Measurements from ENCODE around the gene ARSI.

Gene ARSI

DNA sequence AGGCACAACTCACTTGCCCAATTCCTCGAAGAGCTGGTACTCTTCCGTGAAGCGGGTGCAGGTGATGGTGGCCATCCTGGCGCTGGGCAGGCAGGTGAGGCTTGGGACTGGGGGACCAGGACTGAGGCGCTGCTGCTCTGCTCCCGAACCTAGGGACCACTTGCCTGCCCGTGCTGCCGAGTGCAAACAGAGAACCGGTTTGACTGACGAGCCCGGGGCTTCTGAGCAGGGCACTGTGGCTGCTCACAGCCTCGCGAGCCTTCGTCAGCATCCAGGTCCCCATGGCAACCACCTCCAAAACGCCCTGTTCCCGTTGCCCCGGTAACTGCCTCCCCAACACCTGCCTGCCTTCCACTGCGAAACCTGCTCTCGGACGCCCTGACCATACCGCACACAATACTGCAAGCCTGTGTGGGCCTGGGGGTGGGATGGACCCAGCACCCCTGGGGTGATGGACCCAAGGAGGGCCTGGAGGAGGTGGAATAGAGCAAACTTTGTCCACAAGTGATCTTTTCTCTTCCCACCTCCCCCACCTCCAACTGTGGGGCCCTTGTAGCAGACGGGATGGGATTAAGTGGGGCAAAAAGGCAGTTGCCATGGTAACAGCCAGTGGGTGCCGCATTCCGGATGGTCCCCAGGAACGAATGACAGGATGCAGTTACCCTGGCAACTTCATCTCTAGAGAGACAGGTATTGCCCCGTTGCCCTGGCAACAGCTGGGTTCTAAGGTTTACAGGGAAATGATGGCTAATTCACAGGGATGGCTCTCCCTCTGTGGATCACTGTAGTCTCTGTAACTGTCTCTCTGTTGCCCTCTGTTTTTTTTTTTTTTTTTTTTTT, 12.9 kb downstream of the ARSI start, which contains the start of gene CAMK2A:
Gene CAMK2A, minus strand, starts transcription at position 223 of the 840 bp plus-strand sequence. Its CDS starts 148 bp downstream, at position 75.
- no peak for FAIRE-seq

DNA sequence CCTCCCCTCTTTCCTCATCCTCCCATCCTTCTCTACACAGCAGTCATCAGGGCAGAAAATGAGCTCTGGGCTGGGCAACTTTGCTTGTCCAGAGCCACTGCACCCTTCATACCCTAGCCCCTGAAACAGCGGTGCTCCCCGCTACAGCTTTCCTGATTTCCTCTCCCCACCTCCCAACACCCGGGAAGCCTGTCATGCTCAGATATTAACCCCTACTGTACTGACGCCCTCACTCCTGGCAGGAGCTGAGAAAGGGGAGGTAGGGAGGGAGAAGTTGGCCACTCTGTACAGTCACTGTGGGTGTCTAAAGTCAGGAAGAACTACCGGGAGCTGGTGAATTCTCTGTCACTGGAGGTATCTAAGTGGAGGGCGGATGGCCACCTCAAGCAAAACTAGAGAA, 13.9 kb downstream of the ARSI start:
- FAIRE-seq: no peak

DNA sequence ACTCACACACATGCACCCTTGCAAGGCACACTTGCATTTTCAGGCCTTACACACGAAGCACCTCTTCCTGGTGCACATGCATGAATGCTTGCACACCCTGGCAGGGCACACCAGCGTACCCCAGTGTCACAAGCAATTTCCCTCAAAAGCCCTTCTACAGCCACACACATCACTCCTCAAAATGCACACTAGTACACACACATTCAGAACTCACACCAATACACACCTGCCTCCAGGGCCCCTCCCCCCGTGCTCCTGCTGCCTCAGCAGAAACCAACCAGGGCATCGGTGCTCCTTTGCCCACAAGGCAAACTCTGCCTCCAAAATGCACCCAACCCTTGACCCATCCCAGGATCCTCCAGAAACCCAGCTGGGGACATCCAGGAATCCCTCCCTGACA, 14.3 kb downstream of the ARSI start:
- FAIRE-seq: no peak

DNA sequence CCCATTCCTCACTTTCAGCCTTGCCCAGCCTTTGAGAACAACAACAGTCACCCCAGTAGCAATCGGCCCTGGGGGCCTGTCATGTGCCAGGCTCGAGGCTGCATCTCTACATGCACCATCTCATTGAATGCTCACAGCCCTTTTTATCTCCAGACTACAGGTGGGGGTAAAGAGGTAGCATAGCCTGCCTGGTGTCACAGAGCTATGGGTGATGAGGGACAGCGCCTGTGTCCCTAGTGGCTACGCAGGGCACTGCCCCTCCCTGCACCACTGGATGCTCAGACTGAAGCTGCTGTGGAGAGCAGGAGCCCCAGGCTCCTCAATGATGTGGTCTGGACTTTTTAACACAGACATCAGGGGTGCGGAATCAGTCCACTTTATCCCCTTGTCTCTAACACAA, 15.9 kb downstream of the ARSI start:
- FAIRE-seq: no peak

DNA sequence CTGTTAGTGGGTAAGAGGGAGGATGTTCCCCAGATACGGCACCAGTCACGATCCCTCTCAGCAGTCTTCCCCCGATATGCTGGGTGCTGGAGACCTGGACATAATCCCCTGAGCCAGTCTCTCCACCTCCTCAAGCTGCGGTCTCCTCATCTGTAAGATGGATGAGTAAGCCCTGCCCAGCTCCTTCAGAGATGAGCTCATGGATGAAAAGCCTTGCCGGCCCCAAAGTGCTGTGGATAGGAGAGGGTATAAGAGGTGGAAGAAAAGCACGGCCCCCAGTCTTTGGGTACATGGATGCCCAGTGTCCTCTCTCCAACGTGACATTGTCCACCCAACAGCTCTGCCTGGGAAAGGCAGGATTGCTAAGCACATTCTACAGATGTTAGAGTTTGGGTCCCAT, 17.6 kb downstream of the ARSI start:
- no peak for FAIRE-seq

DNA sequence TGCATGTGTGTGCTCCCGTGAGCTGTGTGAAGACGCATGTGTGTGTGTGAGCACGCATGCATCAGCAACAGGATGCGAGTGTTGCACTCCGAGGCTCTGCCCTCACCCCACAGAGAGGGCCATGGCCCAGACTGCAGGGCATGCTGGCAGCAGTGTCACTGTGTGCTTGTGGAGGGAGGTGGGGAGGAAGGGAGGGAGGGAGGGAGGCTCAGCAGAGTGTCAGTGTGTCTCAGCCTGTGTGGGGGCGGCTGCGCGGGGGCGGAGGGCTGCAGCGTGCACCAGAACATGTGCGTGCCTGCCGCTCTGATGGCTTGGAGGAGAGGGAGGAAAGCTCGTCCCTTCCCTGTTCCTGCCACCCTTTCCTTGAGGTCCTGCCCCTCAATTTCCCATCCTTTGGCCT, 18.4 kb downstream of the ARSI start:
- FAIRE-seq: no peak

DNA sequence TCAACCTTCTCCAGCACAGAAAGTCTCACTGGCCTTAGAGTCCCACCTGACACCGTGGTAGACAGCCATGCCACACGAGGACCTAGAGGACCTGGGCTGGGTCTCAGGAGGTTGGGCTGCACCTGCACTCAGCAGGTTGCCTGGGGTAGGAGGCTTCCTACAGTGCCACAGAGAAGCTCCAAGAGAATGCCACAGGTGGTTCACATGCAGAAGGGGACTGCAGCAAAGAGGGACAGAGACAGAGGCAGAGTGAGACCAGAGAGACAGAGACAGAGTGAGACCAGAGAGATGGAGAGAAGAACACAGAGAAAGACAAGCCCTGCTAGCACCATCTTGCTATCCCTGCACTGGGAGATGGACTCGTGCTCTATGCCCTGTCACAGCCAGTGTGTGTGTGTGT, 18.8 kb downstream of the ARSI start:
- FAIRE-seq: no peak

DNA sequence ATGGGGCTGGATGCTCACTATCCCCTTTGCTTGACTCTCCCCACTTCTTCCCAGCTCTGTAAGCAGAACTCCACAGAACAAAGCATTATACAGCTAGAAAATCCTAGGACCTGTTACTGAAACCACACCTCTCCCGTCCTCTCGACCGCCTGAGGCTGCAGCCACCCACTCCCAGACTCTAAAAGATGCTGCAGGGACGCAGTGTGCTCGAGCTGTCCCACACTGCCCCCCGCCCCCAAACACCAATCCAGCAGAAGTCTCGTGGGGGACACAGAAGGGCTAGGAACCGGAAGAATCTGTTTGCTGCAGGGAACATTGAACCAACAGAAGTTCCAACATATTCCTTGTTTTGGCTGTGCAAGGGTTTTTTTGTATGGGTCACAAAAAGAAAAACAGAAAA, 20.7 kb downstream of the ARSI start:
- FAIRE-seq: no peak

DNA sequence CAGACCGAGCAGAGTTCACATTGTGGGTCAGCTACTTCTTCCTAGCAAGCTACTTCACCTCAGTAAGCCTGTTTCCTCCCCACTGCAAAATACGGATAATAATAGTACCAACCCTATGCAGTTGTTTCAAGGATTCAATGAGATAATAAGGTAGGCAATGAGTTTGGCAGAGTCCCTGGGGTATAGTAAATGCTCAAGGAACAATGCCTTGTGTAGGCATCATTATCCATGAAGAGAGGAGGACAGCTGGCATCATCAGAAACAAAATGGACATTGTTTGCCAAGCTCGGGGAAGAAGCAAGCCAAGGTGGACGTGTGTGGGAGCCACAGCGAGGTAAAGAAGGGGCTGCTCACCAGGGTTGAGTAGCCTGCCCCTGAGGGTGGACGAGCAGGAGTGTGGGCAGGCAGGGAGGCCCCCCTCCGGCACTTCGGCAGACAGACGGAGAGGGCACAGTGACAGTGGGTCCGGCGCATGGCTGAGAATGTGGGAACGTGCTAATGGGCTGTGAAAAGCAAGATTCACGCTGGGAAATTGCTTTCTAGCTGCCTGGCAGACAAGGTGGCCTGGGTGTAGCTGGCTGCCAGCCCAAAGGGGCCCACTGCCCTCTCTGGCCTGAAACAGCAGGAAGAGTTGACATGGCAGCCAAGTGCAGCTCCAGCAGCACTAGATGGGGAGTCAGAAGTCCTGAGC, 23.2 kb downstream of the ARSI start:
- FAIRE-seq: no peak

DNA sequence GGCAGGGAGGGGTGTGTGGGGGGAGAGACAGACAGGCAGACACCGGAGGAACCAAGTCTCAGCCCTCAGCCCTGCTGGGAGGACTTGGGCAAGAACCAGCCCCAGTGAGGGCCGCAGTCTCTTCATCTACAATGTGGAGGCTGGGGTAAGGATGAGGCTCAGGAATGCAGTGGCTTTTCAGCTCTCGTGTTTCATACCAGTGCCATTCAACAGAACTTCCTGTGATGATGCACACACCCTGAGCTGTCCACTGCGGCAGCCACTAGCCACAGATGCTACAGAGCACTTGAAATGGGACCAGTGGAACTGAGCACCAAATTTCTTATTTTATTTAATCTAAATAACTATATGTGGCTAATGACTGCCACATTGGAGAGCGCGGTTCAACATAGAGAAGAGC, 23.8 kb downstream of the ARSI start:
- no peak for FAIRE-seq

DNA sequence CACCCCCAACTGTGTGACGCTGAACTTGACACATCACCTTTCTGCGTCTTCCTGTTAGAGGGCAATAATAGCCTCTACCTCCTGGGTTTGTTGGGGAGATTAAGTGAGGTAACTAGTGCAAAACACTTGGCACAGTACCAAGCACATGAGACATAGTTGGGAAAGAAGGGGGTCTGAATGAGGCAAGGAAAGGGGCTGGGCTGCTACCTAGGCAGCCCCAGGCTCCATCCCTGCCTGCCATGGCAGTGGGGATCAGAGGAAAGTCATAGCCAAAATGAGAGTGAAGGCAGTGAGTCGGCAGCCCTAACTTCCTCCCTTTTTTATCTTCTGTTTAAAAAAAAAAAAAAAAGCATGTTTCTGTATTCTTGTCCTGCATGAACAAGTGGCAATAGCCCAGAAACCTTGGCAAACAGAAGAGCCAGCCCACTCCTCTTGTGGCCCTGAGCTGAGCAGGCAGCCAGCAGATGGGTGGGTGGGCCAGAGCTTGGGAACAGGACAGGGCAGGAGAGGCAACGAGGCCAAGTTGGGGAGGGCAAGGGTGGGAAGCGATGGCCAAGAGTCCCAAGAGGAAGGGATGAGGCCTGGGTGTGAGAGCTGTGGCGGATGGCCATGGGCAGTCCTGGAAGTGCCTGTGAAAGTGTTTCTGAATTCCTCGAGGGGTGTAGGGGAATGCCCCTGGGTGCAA, 24.5 kb downstream of the ARSI start:
- no peak for FAIRE-seq

DNA sequence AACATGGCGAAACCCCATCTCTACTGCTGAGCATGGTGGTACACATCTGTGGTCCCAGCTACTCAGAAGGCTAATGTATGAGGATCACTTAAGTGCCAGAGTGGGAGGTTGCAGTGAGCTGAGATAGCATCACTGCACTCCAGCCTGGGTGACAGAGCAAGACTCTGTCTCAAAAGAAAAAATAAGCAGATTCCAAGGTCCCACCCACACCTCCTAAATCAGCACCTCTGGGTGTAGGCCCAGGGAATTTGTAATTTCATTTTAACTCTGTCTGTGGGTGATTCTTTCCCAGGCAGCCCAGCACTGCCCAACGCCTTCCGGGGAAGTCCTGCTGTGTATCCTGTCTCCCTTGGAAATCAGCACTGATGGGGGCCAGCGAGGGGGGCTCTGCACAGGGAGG, 25.7 kb downstream of the ARSI start:
- no peak for FAIRE-seq

DNA sequence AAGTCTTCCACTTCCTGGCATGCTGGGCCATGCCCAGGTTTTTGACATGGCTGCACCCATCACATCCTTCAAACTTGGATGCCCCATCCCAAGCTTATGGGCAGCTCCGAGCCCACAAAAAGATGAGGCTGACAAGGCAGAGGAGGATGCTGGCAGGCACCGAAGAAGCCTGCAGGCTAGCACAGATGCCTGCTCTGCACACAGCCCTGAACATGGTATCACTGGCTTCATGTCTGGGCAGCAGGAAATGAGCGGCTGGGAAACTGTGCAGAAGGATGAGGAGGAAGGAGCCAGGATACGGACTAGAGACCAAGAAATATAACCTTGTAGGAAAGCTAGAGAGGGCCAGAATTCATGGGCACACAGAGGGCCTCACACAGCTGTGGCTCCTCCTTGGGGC, 27.9 kb downstream of the ARSI start:
- FAIRE-seq: no peak

DNA sequence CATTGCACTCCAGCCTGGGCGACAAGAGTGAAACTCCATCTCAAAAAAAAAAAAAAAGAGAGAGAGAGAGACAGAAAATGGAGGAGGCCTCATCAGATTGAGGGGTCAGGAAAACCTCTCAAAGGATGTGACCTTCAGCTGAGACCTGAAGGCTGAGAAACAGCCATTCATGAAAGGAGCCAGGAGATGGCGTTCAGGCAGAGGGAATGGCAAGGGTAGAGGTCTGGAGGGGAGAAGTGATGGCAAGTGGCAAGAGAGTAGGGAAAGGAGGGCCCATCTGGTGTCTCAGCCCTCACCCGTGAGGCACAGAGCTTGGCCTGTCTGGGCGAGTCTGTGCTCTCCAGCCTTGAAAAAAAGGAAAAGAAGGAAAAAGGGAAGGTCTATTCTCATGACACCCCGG, 30.2 kb downstream of the ARSI start:
- no peak for FAIRE-seq

DNA sequence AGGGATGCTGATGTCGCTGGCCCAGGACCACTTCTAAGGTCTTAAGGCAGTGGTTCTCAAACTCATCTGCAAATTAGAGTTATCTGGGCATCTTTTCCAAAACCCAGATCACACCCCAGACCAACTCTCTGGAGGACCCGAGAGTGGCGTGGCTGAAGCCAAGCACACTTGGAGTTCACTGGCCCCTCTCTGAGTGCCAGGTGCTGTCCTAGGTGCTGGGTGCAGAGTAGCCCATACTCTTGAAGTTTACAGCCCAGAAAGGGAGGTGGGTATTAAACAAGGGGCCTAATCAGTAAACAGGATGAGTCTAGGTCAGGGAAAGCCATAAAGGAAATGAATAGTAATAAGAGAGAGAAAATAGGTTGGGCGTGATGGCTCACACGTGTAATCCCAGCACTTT, 30.8 kb downstream of the ARSI start:
- no peak for FAIRE-seq

DNA sequence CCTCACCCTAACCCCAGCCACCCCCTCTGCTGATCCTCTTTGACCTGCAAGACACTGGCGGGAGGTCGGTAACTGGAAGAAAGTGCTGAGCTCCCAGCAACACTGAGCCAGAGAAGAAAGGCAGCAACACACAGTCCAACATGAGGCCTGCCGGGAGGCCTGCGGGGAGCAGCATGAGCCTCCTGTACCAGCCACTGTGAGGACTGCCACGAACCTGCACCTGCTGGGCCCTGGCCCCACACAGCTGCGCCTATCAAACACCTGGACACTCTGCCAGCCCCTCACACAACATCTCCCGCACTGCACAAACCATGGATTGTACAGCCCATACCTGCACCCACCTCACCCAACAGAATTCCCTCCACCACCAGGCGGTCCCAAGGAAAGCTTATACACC, 31.4 kb downstream of the ARSI start:
- no peak for FAIRE-seq

DNA sequence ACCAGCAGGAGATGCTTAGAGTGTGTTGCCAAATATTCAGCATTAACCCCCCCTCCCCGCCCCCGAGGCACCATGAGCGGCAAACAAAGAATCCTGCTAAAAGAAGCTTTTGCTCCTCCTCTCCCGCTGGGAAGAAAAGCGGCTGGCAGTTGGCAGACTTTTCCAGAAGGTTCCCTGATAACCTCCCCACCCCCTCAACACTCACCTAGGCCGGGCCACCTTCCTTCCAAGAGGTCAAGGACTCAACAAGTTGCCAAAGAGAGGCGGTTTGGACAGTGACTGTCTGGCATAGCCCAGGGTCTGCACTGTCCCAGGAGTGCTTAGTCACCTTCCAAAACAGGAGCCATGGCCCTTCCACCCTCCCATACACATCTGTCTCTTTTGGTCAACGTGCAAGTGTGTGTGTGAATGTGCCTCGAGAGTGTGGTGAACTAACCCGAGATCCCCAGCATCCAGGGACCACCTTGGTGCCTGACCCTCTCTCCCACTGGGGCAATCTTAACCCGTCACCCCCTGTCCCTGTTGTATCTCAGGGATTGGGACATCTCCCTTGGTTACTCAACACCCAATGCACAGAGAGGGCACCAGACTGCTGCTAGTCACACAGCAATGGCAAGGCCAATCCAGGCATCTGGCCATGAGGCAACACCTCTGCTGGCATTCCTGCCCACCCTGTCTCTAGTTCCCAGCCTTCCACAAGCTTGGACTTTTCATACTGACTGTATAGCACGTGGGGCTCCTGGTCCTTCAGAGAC, 32.0 kb downstream of the ARSI start:
- FAIRE-seq: no peak

DNA sequence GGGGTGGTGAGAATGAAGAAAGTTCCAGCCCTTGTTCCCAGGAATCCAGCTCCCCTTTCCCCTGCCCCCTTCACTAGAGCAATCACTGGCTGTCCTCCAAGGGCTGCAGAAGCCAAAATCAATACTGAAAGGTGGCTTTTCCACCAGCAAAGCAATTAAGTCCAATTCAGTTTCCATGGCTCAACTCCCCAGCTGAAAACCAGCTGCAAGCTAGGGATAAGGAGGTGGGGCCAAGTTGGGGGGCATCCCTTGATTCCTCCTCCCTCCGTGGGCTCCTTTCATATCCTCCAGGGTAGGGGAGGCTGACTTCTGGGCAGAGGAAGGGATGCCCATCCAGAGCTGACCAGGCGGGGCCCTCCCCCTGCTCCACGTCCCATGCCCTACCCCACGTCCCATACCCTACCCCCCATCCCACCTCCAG, 35.8 kb downstream of the ARSI start:
- FAIRE-seq: no peak

DNA sequence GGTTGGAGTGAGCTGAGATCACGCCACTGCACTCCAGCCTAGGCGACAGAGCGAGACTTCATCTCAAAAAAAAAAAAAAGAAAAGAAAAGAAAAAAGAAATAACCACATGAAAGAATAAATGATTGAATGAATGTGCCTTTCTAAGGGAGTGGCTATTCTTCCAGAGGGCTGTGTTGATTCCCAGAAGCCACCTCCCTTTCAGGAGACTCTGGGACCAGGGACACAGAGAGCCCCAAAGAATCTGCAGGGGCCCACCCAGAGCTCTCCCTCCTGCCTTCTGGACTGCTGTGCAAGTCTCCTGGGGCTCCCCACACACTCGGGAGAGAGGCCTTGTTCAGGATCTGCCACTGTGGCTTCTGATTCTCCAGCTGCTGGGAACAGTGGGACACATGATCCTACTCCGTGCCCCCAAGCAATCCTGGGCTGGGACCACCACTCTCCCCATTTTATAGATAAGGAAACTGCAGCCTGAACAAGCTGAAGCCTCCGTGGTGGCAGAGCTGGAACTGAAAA, 36.8 kb downstream of the ARSI start:
- FAIRE-seq: no peak

DNA sequence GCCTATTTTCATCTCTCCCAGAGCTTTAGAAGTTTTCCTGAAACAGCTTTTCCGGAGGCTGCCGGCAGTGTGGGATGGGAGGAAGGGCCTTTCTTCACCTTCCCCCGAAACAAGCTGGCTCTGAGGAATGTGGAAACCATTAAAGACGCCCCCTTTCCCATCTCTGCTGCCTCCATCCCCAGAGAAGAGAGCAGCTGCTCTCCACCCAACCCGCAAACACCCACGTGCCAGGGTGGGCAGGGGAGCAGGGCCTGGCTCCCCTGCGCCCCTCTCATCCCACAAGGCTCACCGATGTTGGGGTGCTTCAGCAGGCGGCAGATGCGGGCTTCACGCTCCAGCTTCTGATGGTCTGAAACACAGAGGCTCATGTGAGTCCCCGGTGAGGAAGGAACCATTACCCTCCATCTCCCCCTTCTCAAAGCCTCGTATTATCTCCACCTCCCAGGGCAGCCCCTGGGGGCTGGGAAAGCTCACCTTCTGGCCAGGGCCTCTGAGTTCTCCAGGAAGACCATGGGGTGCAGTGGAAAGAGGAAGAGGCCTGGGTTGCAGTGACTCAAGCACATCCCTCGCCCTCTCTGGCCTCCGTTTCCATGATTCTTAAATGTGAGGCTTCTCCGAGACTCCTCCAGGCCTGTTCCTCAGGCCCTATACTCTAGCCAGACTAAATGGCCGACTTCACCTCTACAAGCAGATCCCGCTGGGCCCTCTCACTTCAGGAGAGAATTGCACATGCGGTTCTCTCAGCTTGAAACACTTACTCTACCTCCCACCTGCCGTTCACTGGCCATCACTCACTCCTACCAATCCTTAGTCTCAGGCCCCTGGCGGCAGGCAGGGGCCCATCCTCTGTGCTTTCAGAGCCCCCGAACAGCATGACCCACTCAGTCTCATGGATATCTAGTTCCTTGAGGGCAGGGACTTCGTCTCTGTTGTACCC, 37.8 kb downstream of the ARSI start:
- no peak for FAIRE-seq

DNA sequence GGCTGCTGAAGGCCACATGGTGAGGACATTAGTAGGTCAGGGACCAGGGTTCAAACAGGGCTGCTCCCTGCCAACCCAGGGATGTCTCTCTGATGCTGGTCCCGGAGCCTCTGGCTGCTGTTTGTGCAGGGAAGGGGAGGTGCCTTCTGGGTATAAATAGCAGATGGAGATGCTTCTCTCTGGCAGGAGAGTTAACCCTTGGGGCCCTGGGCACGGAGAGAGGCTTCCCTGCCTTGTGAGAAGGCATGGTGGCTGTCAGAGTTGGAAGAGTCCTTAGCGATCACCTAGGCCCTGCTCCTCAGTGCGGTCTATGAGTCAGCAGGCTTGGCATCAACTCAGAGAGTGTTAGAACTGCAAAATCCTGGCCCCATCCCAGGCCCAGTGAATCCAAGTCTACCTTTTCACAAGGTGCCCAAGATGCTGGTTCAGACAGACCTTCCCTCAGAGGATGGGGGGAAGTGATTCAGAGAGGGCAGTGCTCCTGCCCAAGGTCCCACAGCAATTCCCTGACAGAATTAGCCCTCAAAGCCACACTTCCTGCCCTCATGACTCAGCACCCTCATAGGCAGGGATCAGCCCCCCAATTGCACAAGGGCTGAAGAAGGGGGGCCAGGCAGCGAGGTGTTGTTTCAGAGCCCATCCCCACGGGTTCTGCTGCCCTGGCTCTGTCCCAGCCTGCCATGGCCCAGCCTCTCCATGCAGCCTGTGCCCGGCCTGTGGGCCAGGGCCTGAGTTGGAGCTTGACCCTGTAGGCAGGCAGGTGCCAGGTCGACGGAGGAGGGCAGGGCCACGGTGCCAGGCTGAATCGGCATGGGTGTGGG, 38.7 kb downstream of the ARSI start:
- FAIRE-seq: no peak
